ENCODE results near the gene OR8H3. TPM values are rescaled to one million over a fixed set of nuclear protein-coding genes. Genes with fewer than 3 reads are reported as not detected.

Gene OR8H3
- total RNA-seq, 2 experiments from 2014 or later, result not detected

- no peak for TF ChIP-seq EZH2phosphoT487 (IDR thresholded peaks at IDR 0.05; ENCODE audit: borderline replicate concordance, low read depth, low read length)
- no peak for TF ChIP-seq CTCF (conservative IDR thresholded peaks at IDR 0.05; ENCODE audit: low read length)
Observed at GRCh38 chr11:56151376-56151775, 29.2 kb downstream of the OR8H3 start.

GRCh38 chr11:56152333-56152732, 30.2 kb downstream of the OR8H3 start:
- Histone ChIP-seq H2AFZ (ENCODE audit: low read length) (no peak overlapping the region), H3K79me2 (ENCODE audit: insufficient read depth, low read depth, low read length) (no peaks in the 10 kb centered on the region), H3K9me3 (ENCODE audit: low read length) (no peaks in the 10 kb centered on the region), H3K4me1 (ENCODE audit: insufficient read depth, low read length, poor library complexity, severe bottlenecking) (no peaks in the 10 kb centered on the region), H3K4me2 (ENCODE audit: low read length) (no peak overlapping the region), H3K9me2 (ENCODE audit: insufficient read depth, low read length) (no peaks in the 10 kb centered on the region), H3K27ac (ENCODE audit: low read depth, low read length, poor library complexity, severe bottlenecking) (no peak overlapping the region), H3K4me3 (ENCODE audit: low read depth, low read length, poor library complexity, severe bottlenecking) (no peak overlapping the region), H4K20me1 (ENCODE audit: insufficient read depth, low read length) (no peaks in the 10 kb centered on the region), H3K36me3 (ENCODE audit: insufficient read depth, low read length) (no peaks in the 10 kb centered on the region)
- DNase-seq (ENCODE audit: low spot score), result no peak
- no peak for TF ChIP-seq CTCF (conservative IDR thresholded peaks at IDR 0.05; ENCODE audit: low read length)
- TF ChIP-seq EZH2phosphoT487 (IDR thresholded peaks at IDR 0.05; ENCODE audit: borderline replicate concordance, low read depth, low read length), result no peak
- CTCF ChIA-PET (ENCODE audit: unreplicated experiment), result no interaction called here
- intact Hi-C loops (cut with micrococcal nuclease; ENCODE audit: unreplicated experiment), result no loop called here
- no TSS peak for BruUV-seq (replicated peaks)
- POLR2A ChIA-PET, result no interaction called here

More at GRCh38 chr11:56151376-56151775, 29.2 kb downstream of the OR8H3 start:
- no peak overlapping the region for H2AFZ ChIP-seq (ENCODE audit: low read length)
- no TSS peak for BruUV-seq (replicated peaks)
- intact Hi-C loops (cut with micrococcal nuclease; ENCODE audit: unreplicated experiment), result no loop called here
- no peaks in the 10 kb centered on the region for H3K36me3 ChIP-seq (ENCODE audit: insufficient read depth, low read length)
- no peak overlapping the region for H3K4me2 ChIP-seq (ENCODE audit: low read length)
- H3K9me3 ChIP-seq (ENCODE audit: low read length), result no peaks in the 10 kb centered on the region
- H3K27ac ChIP-seq (ENCODE audit: low read depth, low read length, poor library complexity, severe bottlenecking), result no peak overlapping the region
- H4K20me1 ChIP-seq (ENCODE audit: insufficient read depth, low read length), result no peaks in the 10 kb centered on the region
- no peaks in the 10 kb centered on the region for H3K9me2 ChIP-seq (ENCODE audit: insufficient read depth, low read length)
- DNase-seq (ENCODE audit: low spot score), result no peak
- no peak overlapping the region for H3K4me3 ChIP-seq (ENCODE audit: low read depth, low read length, poor library complexity, severe bottlenecking)
- H3K79me2 ChIP-seq (ENCODE audit: insufficient read depth, low read depth, low read length), result no peaks in the 10 kb centered on the region
- no peaks in the 10 kb centered on the region for H3K4me1 ChIP-seq (ENCODE audit: insufficient read depth, low read length, poor library complexity, severe bottlenecking)
- ChIA-PET POLR2A (no interaction called here), CTCF (ENCODE audit: unreplicated experiment) (no interaction called here)

- H3K79me2 ChIP-seq (ENCODE audit: insufficient read depth, low read depth, low read length), result no peaks in the 10 kb centered on the region
- ChIA-PET CTCF (ENCODE audit: unreplicated experiment) (no interaction called here), POLR2A (no interaction called here)
- H2AFZ ChIP-seq (ENCODE audit: low read length), result no peak within 1 kb of the TSS
- H4K20me1 ChIP-seq (ENCODE audit: insufficient read depth, low read length), result no peaks in the 10 kb centered on the region
- intact Hi-C loops (cut with micrococcal nuclease; ENCODE audit: unreplicated experiment), result no loop called here
- H3K27ac ChIP-seq (ENCODE audit: low read depth, low read length, poor library complexity, severe bottlenecking), result no peak within 1 kb of the TSS
- DNase-seq (ENCODE audit: low spot score), result no peak
- H3K4me1 ChIP-seq (ENCODE audit: insufficient read depth, low read length, poor library complexity, severe bottlenecking), result no peaks in the 10 kb centered on the region
- no peaks in the 10 kb centered on the region for H3K9me2 ChIP-seq (ENCODE audit: insufficient read depth, low read length)
- H3K4me3 ChIP-seq (ENCODE audit: low read depth, low read length, poor library complexity, severe bottlenecking), result no peak within 1 kb of the TSS
- TF ChIP-seq CTCF (conservative IDR thresholded peaks at IDR 0.05; ENCODE audit: low read length) (no peak), EZH2phosphoT487 (IDR thresholded peaks at IDR 0.05; ENCODE audit: borderline replicate concordance, low read depth, low read length) (no peak)
- no peaks in the 10 kb centered on the region for H3K9me3 ChIP-seq (ENCODE audit: low read length)
- H3K36me3 ChIP-seq (ENCODE audit: insufficient read depth, low read length), result no peaks in the 10 kb centered on the region
- H3K4me2 ChIP-seq (ENCODE audit: low read length), result no peak within 1 kb of the TSS
- BruUV-seq (replicated peaks), result no TSS peak
Observed at GRCh38 chr11:56160217-56160616, 38.0 kb downstream of the OR8H3 start, which contains the start of gene OR8K5. OR8K5 (minus strand) TSS chr11:56160317; CDS start chr11:56160317, 0 bp downstream.

Measured in OCI-LY7 (cell line).